K562 (cell line): Measurements from ENCODE around the gene PNPLA2. TPM values are rescaled to one million over a fixed set of nuclear protein-coding genes. Genes with fewer than 3 reads are reported as not detected.

ENCODE experiments used
- ATF1 ChIP-seq, 2 experiments: fragments of 450-650 bp in 1 of 2; IDR thresholded peaks; 2 replicates each; pipeline ENCODE4 v1.6.1; 2016; ENCODE audit warnings: missing compliant biosample characterization in 1 of 2, missing genetic modification characterization in 1 of 2
- BRCA1 ChIP-seq, 2 experiments: fragments of 450-650 bp in 1 of 2; sonication (generic) in 1 of 2; formaldehyde crosslinking in 1 of 2; IDR thresholded peaks; 2 replicates each; pipeline versions ENCODE4 v1.5.0 to v1.6.1; 2017 to 2020; ENCODE audit warnings: mild to moderate bottlenecking in 1 of 2, missing genetic modification reagents in 1 of 2
- CC2D1A ChIP-seq: fragments of 450-650 bp; IDR thresholded peaks from 2 replicates; pipeline ENCODE4 v1.6.1; 2017; ENCODE audit warnings: mild to moderate bottlenecking
- CREB1 ChIP-seq, 2 experiments: sonication (generic) in 1 of 2; formaldehyde crosslinking in 1 of 2; IDR thresholded peaks; 2 replicates each; pipeline versions ENCODE4 v1.6.1 to v1.8.0; 2012 to 2022; ENCODE audit warnings: inconsistent platforms in 1 of 2, mild to moderate bottlenecking in 1 of 2, missing genetic modification reagents in 1 of 2, moderate library complexity in 1 of 2
- ETS1 ChIP-seq: conservative IDR thresholded peaks from 2 replicates; pipeline ENCODE4 v1.6.1; 2011; ENCODE audit warnings: low read depth, mild to moderate bottlenecking, low read length; ENCODE audit not compliant: control insufficient read depth
- HDAC1 ChIP-seq, 2 experiments: fragments of 450-650 bp; IDR thresholded peaks; 2 replicates each; pipeline ENCODE4 v1.6.1; 2016 to 2017; ENCODE audit warnings: inconsistent platforms in 1 of 2, mild to moderate bottlenecking in 1 of 2, moderate library complexity in 1 of 2
- HNRNPL ChIP-seq: fragments of 200-400 bp; formaldehyde crosslinking; IDR thresholded peaks from 2 replicates; pipeline ENCODE4 v1.6.1; 2017; ENCODE audit warnings: low read depth, mild to moderate bottlenecking, low read length
- MAZ ChIP-seq, 2 experiments: fragments of 450-650 bp in 1 of 2; sonication (generic) in 1 of 2; formaldehyde crosslinking; IDR thresholded peaks in 1 of 2; conservative IDR thresholded peaks in 1 of 2; 2 replicates each; pipeline versions ENCODE4 v1.4.0 to v1.5.0; 2020; ENCODE audit warnings: mild to moderate bottlenecking in 1 of 2, missing genetic modification reagents in 1 of 2
- MNT ChIP-seq, 2 experiments: fragments of 450-650 bp; conservative IDR thresholded peaks; 2 replicates each; pipeline ENCODE4 v1.6.1; 2017; ENCODE audit warnings: mild to moderate bottlenecking in 2 of 2, moderate library complexity in 2 of 2
- NELFE ChIP-seq: IDR thresholded peaks from 2 replicates; pipeline ENCODE4 v1.6.1; 2011; ENCODE audit warnings: mild to moderate bottlenecking; ENCODE audit not compliant: insufficient read depth, insufficient read length
- PHF8 ChIP-seq: fragments of 200-600 bp; sonication (generic); IDR thresholded peaks from 2 replicates; pipeline ENCODE4 v1.6.1; 2012; ENCODE audit warnings: mixed run types, mild to moderate bottlenecking, inconsistent platforms, low read length, moderate library complexity, borderline replicate concordance
- POLR2AphosphoS5 ChIP-seq: IDR thresholded peaks from 2 replicates; pipeline ENCODE4 v1.6.1; 2011; ENCODE audit warnings: mild to moderate bottlenecking, low read depth, low read length, moderate library complexity; ENCODE audit not compliant: control insufficient read depth, insufficient read depth
- SMAD1 ChIP-seq: fragments of 150-350 bp; IDR thresholded peaks from 2 replicates; pipeline ENCODE4 v1.6.1; 2014; ENCODE audit warnings: low read length, low read depth; ENCODE audit not compliant: partially characterized antibody
- VEZF1 ChIP-seq: fragments of 200-800 bp; sonication (Bioruptor generic); IDR thresholded peaks from 2 replicates; pipeline ENCODE4 v1.6.1; 2017; ENCODE audit warnings: missing genetic modification characterization, missing compliant biosample characterization
- ZNF830 ChIP-seq: fragments of 250-450 bp; sonication (Bioruptor Pico); IDR thresholded peaks from 2 replicates; pipeline ENCODE4 v1.5.0; 2021; ENCODE audit warnings: mild to moderate bottlenecking
- polyA plus RNA-seq, 8 experiments: library from polyadenylated mRNA; depleted of rRNA in 4 of 8; stranded (reverse) in 5 of 8; unstranded in 3 of 8; fragments of >200 nt; fragmentation: Nextera tagmentation in 2 of 8; fragmentation: Illumina TruSeq in 1 of 8; extraction: Ambion mirVana in 2 of 8; extraction: Trizol in 1 of 8; gene quantifications; 2 replicates each; pipeline versions ENCODE4 v1.2.1 to v1.2.3, GENCODE V29; 2011 to 2014; ENCODE audit warnings: inconsistent platforms in 1 of 8, missing spikeins in 1 of 8
- total RNA-seq, 7 experiments: library from RNA; depleted of rRNA in 6 of 7; stranded (reverse); fragments of >200 nt in 6 of 7; fragmentation: Illumina TruSeq in 2 of 7; extraction: Trizol in 2 of 7; gene quantifications; 2 replicates each; pipeline versions ENCODE4 v1.2.1 to v1.2.3, GENCODE V29; 2011 to 2021; ENCODE audit warnings: low replicate concordance in 1 of 7
- TF ChIP-seq, protein P1 (sequence below), 3 experiments: fragments of 200-800 bp in 1 of 3; fragments of 250-450 bp in 1 of 3; fragments of 450-650 bp in 1 of 3; sonication (Bioruptor Pico) in 1 of 3; sonication (Bioruptor generic) in 1 of 3; formaldehyde crosslinking in 1 of 3; IDR thresholded peaks; 2 replicates each; pipeline versions ENCODE4 v1.6.1 to v1.8.0; 2016 to 2022; ENCODE audit warnings: mild to moderate bottlenecking in 2 of 3, missing genetic modification characterization in 2 of 3, missing compliant biosample characterization in 1 of 3, moderate library complexity in 1 of 3

PNPLA2 gene
- total and polyA plus RNA-seq, 9 of the 15 experiments (the other 6 are each of a cell fraction or from before 2014, with no cell fraction given): 0.39 to 87.1 (median 8.4) TPM

GRCh38 chr11:819129-819931, 616 bp downstream of the PNPLA2 start (continued):
- TF ChIP-seq, protein P1, sequence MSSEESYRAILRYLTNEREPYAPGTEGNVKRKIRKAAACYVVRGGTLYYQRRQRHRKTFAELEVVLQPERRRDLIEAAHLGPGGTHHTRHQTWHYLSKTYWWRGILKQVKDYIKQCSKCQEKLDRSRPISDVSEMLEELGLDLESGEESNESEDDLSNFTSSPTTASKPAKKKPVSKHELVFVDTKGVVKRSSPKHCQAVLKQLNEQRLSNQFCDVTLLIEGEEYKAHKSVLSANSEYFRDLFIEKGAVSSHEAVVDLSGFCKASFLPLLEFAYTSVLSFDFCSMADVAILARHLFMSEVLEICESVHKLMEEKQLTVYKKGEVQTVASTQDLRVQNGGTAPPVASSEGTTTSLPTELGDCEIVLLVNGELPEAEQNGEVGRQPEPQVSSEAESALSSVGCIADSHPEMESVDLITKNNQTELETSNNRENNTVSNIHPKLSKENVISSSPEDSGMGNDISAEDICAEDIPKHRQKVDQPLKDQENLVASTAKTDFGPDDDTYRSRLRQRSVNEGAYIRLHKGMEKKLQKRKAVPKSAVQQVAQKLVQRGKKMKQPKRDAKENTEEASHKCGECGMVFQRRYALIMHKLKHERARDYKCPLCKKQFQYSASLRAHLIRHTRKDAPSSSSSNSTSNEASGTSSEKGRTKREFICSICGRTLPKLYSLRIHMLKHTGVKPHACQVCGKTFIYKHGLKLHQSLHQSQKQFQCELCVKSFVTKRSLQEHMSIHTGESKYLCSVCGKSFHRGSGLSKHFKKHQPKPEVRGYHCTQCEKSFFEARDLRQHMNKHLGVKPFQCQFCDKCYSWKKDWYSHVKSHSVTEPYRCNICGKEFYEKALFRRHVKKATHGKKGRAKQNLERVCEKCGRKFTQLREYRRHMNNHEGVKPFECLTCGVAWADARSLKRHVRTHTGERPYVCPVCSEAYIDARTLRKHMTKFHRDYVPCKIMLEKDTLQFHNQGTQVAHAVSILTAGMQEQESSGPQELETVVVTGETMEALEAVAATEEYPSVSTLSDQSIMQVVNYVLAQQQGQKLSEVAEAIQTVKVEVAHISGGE (CRISPR knock-in tag; IDR thresholded peaks at IDR 0.05): peak in 1 of 3 experiments; percentile 77; a peak in 1 of 6 replicates
- TF ChIP-seq HNRNPL (peak; percentile 58), CC2D1A (no peak), POLR2AphosphoS5 (peak; percentile 85), ZNF830 (CRISPR knock-in tag) (no peak), SMAD1 (peak; percentile 71), ATF1 (CRISPR knock-in tag; IDR thresholded peaks at IDR 0.05) (no peak), ATF1 (tag; IDR thresholded peaks at IDR 0.05) (peak; percentile 59), NELFE (peak; percentile 43), PHF8 (peak; percentile 91; the same call in 1 of the 2 replicates), BRCA1 (IDR thresholded peaks at IDR 0.05) (no peak), BRCA1 (CRISPR knock-in tag; IDR thresholded peaks at IDR 0.05) (no peak), VEZF1 (peak; percentile 78), CREB1 (IDR thresholded peaks at IDR 0.05) (peak; percentile 34; the same call in 1 of the 2 replicates), CREB1 (CRISPR knock-in tag; IDR thresholded peaks at IDR 0.05) (no peak), ETS1 (peak; percentile 48; the same call in 1 of the 2 replicates), MAZ (CRISPR knock-in tag; conservative IDR thresholded peaks at IDR 0.05 in 1 of 2, IDR thresholded peaks at IDR 0.05 in 1 of 2) (peak; percentile 30 to 64; a peak in 3 of 4 replicates), MNT (conservative IDR thresholded peaks at IDR 0.05) (peak in 1 of 2 experiments; percentile 55; a peak in 2 of 4 replicates), HDAC1 (IDR thresholded peaks at IDR 0.05) (peak in 1 of 2 experiments; percentile 7; a peak in 1 of 4 replicates)
